H1 (cell line): ENCODE results near the gene PHF23. TPM values are rescaled to one million over a fixed set of nuclear protein-coding genes. Genes with fewer than 3 reads are reported as not detected.

Experiments used
- CTCF ChIA-PET: fragments of 300-600 bp; sonication (Branson Sonifier 250); formaldehyde crosslinking; loops from one replicate; lab custom pipeline; 2021; ENCODE audit not compliant: partially characterized antibody; lab: Charles Lee
- POLR2A ChIA-PET: fragments of 300-600 bp; sonication (Branson Sonifier 250); formaldehyde crosslinking; loops from one replicate; lab custom pipeline; 2021; ENCODE audit warnings: inconsistent platforms; ENCODE audit not compliant: partially characterized antibody; lab: Charles Lee
- DNase-seq, 2 experiments: peaks; one replicate each; pipeline versions ENCODE4 v3.0.0 to v3.0.0-alpha.2; 2010 to 2022; ENCODE audit warnings: low spot score in 2 of 2, low read depth in 1 of 2, mixed read lengths in 1 of 2
- FAIRE-seq: peaks from 2 replicates; lab custom pipeline; 2011; peaks lifted over from hg19 to GRCh38; lab: Jason Lieb, UNC
- H2AFZ ChIP-seq: 2 replicates; pipeline ENCODE4 v1.8.1; 2012; ENCODE audit warnings: low read length, inconsistent platforms
- H2AK5ac ChIP-seq: 2 replicates; pipeline ENCODE4 v1.6.1; 2013; ENCODE audit warnings: low read depth, low read length
- H2BK120ac ChIP-seq: replicated peaks from 2 replicates; pipeline ENCODE3; 2013; ENCODE audit warnings: low read depth, low read length, inconsistent platforms
- H2BK12ac ChIP-seq: 2 replicates; pipeline ENCODE4 v1.6.1; 2013; ENCODE audit warnings: low read depth, low read length
- H2BK15ac ChIP-seq: 2 replicates; pipeline ENCODE4 v1.6.1; 2013; ENCODE audit warnings: low read length
- H2BK20ac ChIP-seq: 2 replicates; pipeline ENCODE4 v1.6.1; 2013; ENCODE audit warnings: low read length
- H2BK5ac ChIP-seq: 2 replicates; pipeline ENCODE4 v1.6.1; 2013; ENCODE audit warnings: low read depth, low read length
- H3K14ac ChIP-seq: 2 replicates; pipeline ENCODE4 v1.6.1; 2013; ENCODE audit warnings: inconsistent platforms; ENCODE audit not compliant: insufficient read length
- H3K18ac ChIP-seq: 2 replicates; pipeline ENCODE4 v1.6.1; 2013; ENCODE audit warnings: low read length; ENCODE audit errors: extremely low read depth
- H3K23ac ChIP-seq: 2 replicates; pipeline ENCODE4 v1.6.1; 2013; ENCODE audit warnings: inconsistent platforms; ENCODE audit not compliant: insufficient read length
- H3K23me2 ChIP-seq: 2 replicates; pipeline ENCODE4 v1.6.1; 2013; ENCODE audit warnings: low read depth, low read length
- H3K27ac ChIP-seq: 2 replicates; pipeline ENCODE4 v1.6.1; 2011; ENCODE audit warnings: low read depth, low read length, inconsistent platforms
- H3K27me3 ChIP-seq, 4 experiments: replicated peaks in 1 of 4; 1 replicate in 1 of 4; 2 replicates in 3 of 4; pipeline versions ENCODE4 v1.6.1 to v1.8.1; 2011 to 2013; ENCODE audit warnings: low read length in 3 of 4, mild to moderate bottlenecking in 3 of 4, inconsistent platforms in 2 of 4, mixed read lengths in 2 of 4, moderate library complexity in 1 of 4; ENCODE audit not compliant: control insufficient read depth in 3 of 4, insufficient read depth in 3 of 4; ENCODE audit errors: extremely low read depth in 1 of 4
- H3K36me3 ChIP-seq, 4 experiments: 2 replicates each; pipeline versions ENCODE4 v1.6.1 to v1.8.1; 2011 to 2013; ENCODE audit warnings: mild to moderate bottlenecking in 4 of 4, low read length in 3 of 4, moderate library complexity in 2 of 4, control low read depth in 1 of 4, inconsistent platforms in 1 of 4; ENCODE audit not compliant: insufficient read depth in 4 of 4, control insufficient read depth in 2 of 4
- H3K4ac ChIP-seq: replicated peaks from 2 replicates; pipeline ENCODE3; 2013; ENCODE audit warnings: low read length, low read depth, mixed read lengths, inconsistent platforms; ENCODE audit not compliant: insufficient read length
- H3K4me1 ChIP-seq, 4 experiments: replicated peaks in 1 of 4; 1 replicate in 1 of 4; 2 replicates in 3 of 4; pipeline versions ENCODE4 v1.6.1 to v1.8.1; 2011 to 2013; ENCODE audit warnings: low read length in 3 of 4, inconsistent platforms in 2 of 4, mixed read lengths in 1 of 4; ENCODE audit not compliant: insufficient read depth in 4 of 4, control insufficient read depth in 3 of 4
- H3K4me2 ChIP-seq, 2 experiments: 2 replicates each; pipeline versions ENCODE4 v1.6.1 to v1.8.1; 2011 to 2013; ENCODE audit warnings: low read depth in 2 of 2, low read length in 2 of 2, control low read depth in 1 of 2, inconsistent platforms in 1 of 2, mild to moderate bottlenecking in 1 of 2; ENCODE audit not compliant: insufficient read depth in 1 of 2
- H3K4me3 ChIP-seq, 4 experiments: fragments of 200-600, 300-600 bp in 1 of 4; sonication (generic), shearing (Covaris generic), sonication (Bioruptor Twin) in 1 of 4; 2 replicates each; pipeline versions ENCODE4 v1.5.1 to v1.8.1; 2011 to 2016; ENCODE audit warnings: low read length in 4 of 4, low read depth in 3 of 4, control low read depth in 2 of 4, inconsistent platforms in 2 of 4, mild to moderate bottlenecking in 2 of 4, mixed read lengths in 1 of 4, moderate library complexity in 1 of 4; ENCODE audit not compliant: insufficient read depth in 2 of 4; ENCODE audit errors: extremely low read depth in 1 of 4
- H3K56ac ChIP-seq: replicated peaks from 2 replicates; pipeline ENCODE3; 2013; ENCODE audit warnings: low read depth, mild to moderate bottlenecking, mixed read lengths, low read length, inconsistent platforms; ENCODE audit not compliant: insufficient read length
- H3K79me1 ChIP-seq: 2 replicates; pipeline ENCODE4 v1.6.1; 2013; ENCODE audit warnings: low read depth, low read length, control low read depth
- H3K79me2 ChIP-seq, 2 experiments: 2 replicates each; pipeline versions ENCODE4 v1.6.1 to v1.8.1; 2012 to 2013; ENCODE audit warnings: low read length in 2 of 2, mild to moderate bottlenecking in 2 of 2, inconsistent platforms in 1 of 2; ENCODE audit not compliant: insufficient read depth in 2 of 2, control insufficient read depth in 1 of 2
- H3K9ac ChIP-seq, 4 experiments: replicated peaks in 1 of 4; 1 replicate in 1 of 4; 2 replicates in 3 of 4; pipeline versions ENCODE4 v1.6.1 to v1.8.1; 2011 to 2013; ENCODE audit warnings: low read depth in 3 of 4, low read length in 3 of 4, control low read depth in 2 of 4, mild to moderate bottlenecking in 2 of 4, moderate library complexity in 2 of 4, inconsistent platforms in 1 of 4; ENCODE audit errors: extremely low read depth in 1 of 4
- H3K9me3 ChIP-seq, 2 experiments: 2 replicates each; pipeline versions ENCODE4 v1.6.1 to v1.8.1; 2012 to 2013; ENCODE audit warnings: mild to moderate bottlenecking in 2 of 2, moderate library complexity in 2 of 2, control low read depth in 1 of 2, inconsistent platforms in 1 of 2, low read depth in 1 of 2, low read length in 1 of 2, mixed read lengths in 1 of 2; ENCODE audit not compliant: insufficient read depth in 2 of 2
- H4K20me1 ChIP-seq, 2 experiments: replicated peaks in 1 of 2; 2 replicates each; pipeline versions ENCODE3 to v1.8.1; 2011 to 2013; ENCODE audit warnings: inconsistent platforms in 2 of 2, low read length in 2 of 2, mild to moderate bottlenecking in 1 of 2; ENCODE audit not compliant: insufficient read depth in 2 of 2, control insufficient read depth in 1 of 2
- H4K5ac ChIP-seq: 2 replicates; pipeline ENCODE4 v1.6.1; 2013; ENCODE audit warnings: low read length, low read depth, mixed read lengths, inconsistent platforms; ENCODE audit not compliant: insufficient read length
- H4K8ac ChIP-seq: 2 replicates; pipeline ENCODE4 v1.8.0; 2013; ENCODE audit warnings: mild to moderate bottlenecking, moderate library complexity, low read length, inconsistent platforms; ENCODE audit not compliant: insufficient read depth; ENCODE audit errors: extremely low read depth
- H4K91ac ChIP-seq: replicated peaks from 2 replicates; pipeline ENCODE3; 2013; ENCODE audit warnings: low read length, mixed read lengths, inconsistent platforms; ENCODE audit not compliant: insufficient read length
- ASH2L ChIP-seq: fragments of 200-600, 300-600 bp; sonication (generic); IDR thresholded peaks from one replicate; pipeline ENCODE4 v1.7.1; 2017; ENCODE audit warnings: low read length
- CBX8 ChIP-seq: fragments of 300-800, 300-1000 bp; sonication (generic); IDR thresholded peaks from 2 replicates; pipeline ENCODE4 v1.7.1; 2016; ENCODE audit warnings: low read depth, low read length, borderline replicate concordance
- CHD1 ChIP-seq: IDR thresholded peaks from 2 replicates; pipeline ENCODE4 v1.6.1; 2012; ENCODE audit warnings: low read depth, low read length, improper control_type of control experiment
- CTBP2 ChIP-seq: IDR thresholded peaks from 2 replicates; pipeline ENCODE4 v1.7.0; 2011; ENCODE audit warnings: borderline replicate concordance, mild to moderate bottlenecking, moderate library complexity, mixed read lengths, low read length; ENCODE audit not compliant: insufficient read depth, insufficient read length
- HDAC6 ChIP-seq: IDR thresholded peaks from one replicate; pipeline ENCODE4 v1.7.1; 2012; ENCODE audit warnings: low read depth, mild to moderate bottlenecking, inconsistent platforms, low read length, moderate library complexity
- NANOG ChIP-seq: IDR thresholded peaks from 2 replicates; pipeline ENCODE4 v1.6.1; 2011; ENCODE audit warnings: low read length, low read depth, mild to moderate bottlenecking, inconsistent platforms; ENCODE audit not compliant: insufficient read depth, poor library complexity, severe bottlenecking
- POLR2A ChIP-seq, 2 experiments: IDR thresholded peaks; 1 replicate in 1 of 2; 2 replicates in 1 of 2; pipeline ENCODE4 v1.6.1; 2011; ENCODE audit warnings: low read depth in 2 of 2, low read length in 2 of 2, mild to moderate bottlenecking in 2 of 2; ENCODE audit errors: control extremely low read depth in 1 of 2
- RBBP5 ChIP-seq: IDR thresholded peaks from 2 replicates; pipeline ENCODE4 v1.7.1; 2012; ENCODE audit warnings: low read depth, mild to moderate bottlenecking, inconsistent platforms, low read length, moderate library complexity, borderline replicate concordance
- SIX5 ChIP-seq: IDR thresholded peaks from 2 replicates; pipeline ENCODE4 v1.6.1; 2011; ENCODE audit warnings: mild to moderate bottlenecking, low read depth, low read length
- SRF ChIP-seq: IDR thresholded peaks from 2 replicates; pipeline ENCODE4 v1.6.1; 2011; ENCODE audit warnings: mild to moderate bottlenecking, low read depth, low read length, moderate library complexity
- TAF1 ChIP-seq: IDR thresholded peaks from 2 replicates; pipeline ENCODE4 v1.6.1; 2011; ENCODE audit warnings: mild to moderate bottlenecking, low read depth, low read length
- WGBS, 2 experiments: shearing (Covaris generic) in 1 of 2; methylation state at CpG; one replicate each; pipeline versions ENCODE4 v1.1.6 to v1.1.7; 2013 to 2015; ENCODE audit warnings: low lambda C conversion rate in 2 of 2, mixed read lengths in 2 of 2, inconsistent platforms in 1 of 2, low coverage in 1 of 2, missing lambda C conversion rate in 1 of 2; ENCODE audit not compliant: insufficient replicate concordance in 2 of 2, insufficient coverage in 1 of 2, insufficient read length in 1 of 2; ENCODE audit errors: extremely low coverage in 1 of 2, missing lambda C conversion rate in 1 of 2; 5-methylcytosine and 5-hydroxymethylcytosine counted together
- polyA plus RNA-seq, 7 experiments: library from polyadenylated mRNA; depleted of rRNA in 3 of 7; stranded (reverse) in 5 of 7; unstranded in 2 of 7; fragments of >200 nt in 5 of 7; fragments of 200-250 nt in 2 of 7; gene quantifications; 1 replicate in 5 of 7; 2 replicates in 1 of 7; 4 replicates in 1 of 7; pipeline versions ENCODE4 v1.2.1 to v1.2.3, GENCODE V29; 2011 to 2013; ENCODE audit warnings: missing spikeins in 2 of 7, mixed read lengths in 2 of 7
- total RNA-seq: library from RNA; stranded (reverse); fragmentation: NEBNext Ultra II Directional; extraction: Animal tissue kit (Norgen Biotek cat#: 25700); gene quantifications from 2 replicates; pipeline ENCODE4 v1.2.1, GENCODE V29; 2021

Gene PHF23
- total and polyA plus RNA-seq, 2 of the 8 experiments (the other 6 are each of a cell fraction or from before 2014, with no cell fraction given) = 47.5 to 62.8 TPM

- ChIA-PET CTCF (interaction anchor here (1.0 to 1.5 kb wide), 3 partner anchors 10 to 48 kb away, joined by 3 to 4 read pairs (median 4); partner anchors contain the start of gene CTDNEP1), POLR2A (interaction anchor here (0.5 to 13.7 kb wide), 24 partner anchors 9 to 663 kb away, joined by 3 to 159 read pairs (median 6); partner anchors contain the start of genes ACADVL, CTDNEP1, DLG4 and DVL2)
- H2BK20ac ChIP-seq = no peak overlapping the region
- 1% methylated on average over 50 of the region's 71 CpGs; no CpG with 5 or more reads in 1 of the 2 experiments for WGBS, 2 experiments
- H3K79me1 ChIP-seq = peaks cover 9% of the 10 kb centered on the region
- peaks cover 5 to 15% (median 6%) of the 10 kb centered on the region in 4 experiments; a peak in 6 of 7 replicates for H3K4me1 ChIP-seq
- peak overlapping the region; percentile 91 to 97 for H3K4me2 ChIP-seq
- H3K4me3 ChIP-seq = peak overlapping the region; percentile 93 to 98 (median 96)
- peak overlapping the region; percentile 87 for H3K18ac ChIP-seq
- H2BK120ac ChIP-seq = no peak overlapping the region
- peak overlapping the region; percentile 98 for H4K8ac ChIP-seq
- H3K27ac ChIP-seq = peak overlapping the region; percentile 91
- no peaks in the 10 kb centered on the region for H3K27me3 ChIP-seq
- H3K79me2 ChIP-seq = peaks cover 0 to 31% of the 10 kb centered on the region in 2 experiments; a peak in 2 of 4 replicates
- H3K4ac ChIP-seq = peak overlapping the region; percentile 96
- peaks cover 0 to 31% (median 12%) of the 10 kb centered on the region in 4 experiments; a peak in 5 of 8 replicates for H3K36me3 ChIP-seq
- H3K23ac ChIP-seq = no peak overlapping the region
- peak overlapping the region; percentile 98 for H2BK5ac ChIP-seq
- H4K5ac ChIP-seq = peak overlapping the region; percentile 67
- peak overlapping the region; percentile 61 for H3K56ac ChIP-seq
- H3K9ac ChIP-seq = peak overlapping the region; percentile 94 to 98 (median 98)
- H3K23me2 ChIP-seq = peaks cover 13% of the 10 kb centered on the region
- H2AK5ac ChIP-seq = peak overlapping the region; percentile 99; the same call in 1 of the 2 replicates
- H3K14ac ChIP-seq = peak overlapping the region; percentile 73
- no peak overlapping the region for H2BK15ac ChIP-seq
- H2BK12ac ChIP-seq = peak overlapping the region; percentile 98
- H3K9me3 ChIP-seq = no peaks in the 10 kb centered on the region
- peaks cover 6 to 11% of the 10 kb centered on the region in 2 experiments for H4K20me1 ChIP-seq
- H2AFZ ChIP-seq = no peak overlapping the region
- no peak for FAIRE-seq
- peak overlapping the region; percentile 95 for H4K91ac ChIP-seq
- peak in 1 of 2 experiments; percentile 60 for DNase-seq
- no peak for TF ChIP-seq SIX5
- no peak for TF ChIP-seq CBX8
- TF ChIP-seq POLR2A (IDR thresholded peaks at IDR 0.05; ENCODE audit: control extremely low read depth in 1 of 2, low read depth in 2 of 2, low read length in 2 of 2) = peak; percentile 12 to 91
- TF ChIP-seq ASH2L = no peak
- TF ChIP-seq HDAC6 = no peak
- no peak for TF ChIP-seq SRF
- no peak for TF ChIP-seq CTBP2
- TF ChIP-seq CHD1 = no peak; the same call in 1 of the 2 replicates
- TF ChIP-seq NANOG = no peak
- no peak for TF ChIP-seq TAF1
- TF ChIP-seq RBBP5 = peak; percentile 10; the same call in 1 of the 2 replicates
These were observed 22.3 kb upstream of the PHF23 start for GRCh38 chr17:7261379-7262191.
